ENCODE results near the gene TRIM59.

DNA sequence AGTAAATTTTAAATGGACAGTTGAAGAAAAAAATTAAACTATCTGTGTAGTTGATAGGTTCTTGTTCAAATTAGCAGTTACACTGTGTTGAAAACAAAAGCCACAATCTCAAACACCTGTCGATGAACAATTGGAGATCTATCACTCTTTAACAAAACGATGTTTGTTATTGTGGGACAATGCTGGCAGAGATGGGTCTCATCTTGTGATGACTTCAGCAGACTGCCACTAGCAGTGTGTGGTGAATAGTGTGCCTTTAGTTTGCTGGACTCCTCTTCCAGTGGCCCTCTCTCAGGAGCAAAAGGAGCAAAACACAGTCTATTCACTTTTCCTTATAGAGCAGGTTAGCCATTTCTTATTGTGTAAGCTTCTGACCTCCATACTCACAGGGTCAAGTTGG, 14.7 kb upstream of the TRIM59 start:
- TF ChIP-seq, protein P1, sequence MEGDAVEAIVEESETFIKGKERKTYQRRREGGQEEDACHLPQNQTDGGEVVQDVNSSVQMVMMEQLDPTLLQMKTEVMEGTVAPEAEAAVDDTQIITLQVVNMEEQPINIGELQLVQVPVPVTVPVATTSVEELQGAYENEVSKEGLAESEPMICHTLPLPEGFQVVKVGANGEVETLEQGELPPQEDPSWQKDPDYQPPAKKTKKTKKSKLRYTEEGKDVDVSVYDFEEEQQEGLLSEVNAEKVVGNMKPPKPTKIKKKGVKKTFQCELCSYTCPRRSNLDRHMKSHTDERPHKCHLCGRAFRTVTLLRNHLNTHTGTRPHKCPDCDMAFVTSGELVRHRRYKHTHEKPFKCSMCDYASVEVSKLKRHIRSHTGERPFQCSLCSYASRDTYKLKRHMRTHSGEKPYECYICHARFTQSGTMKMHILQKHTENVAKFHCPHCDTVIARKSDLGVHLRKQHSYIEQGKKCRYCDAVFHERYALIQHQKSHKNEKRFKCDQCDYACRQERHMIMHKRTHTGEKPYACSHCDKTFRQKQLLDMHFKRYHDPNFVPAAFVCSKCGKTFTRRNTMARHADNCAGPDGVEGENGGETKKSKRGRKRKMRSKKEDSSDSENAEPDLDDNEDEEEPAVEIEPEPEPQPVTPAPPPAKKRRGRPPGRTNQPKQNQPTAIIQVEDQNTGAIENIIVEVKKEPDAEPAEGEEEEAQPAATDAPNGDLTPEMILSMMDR (IDR thresholded peaks at IDR 0.05): no peak
- no peak for TF ChIP-seq POLR2A (IDR thresholded peaks at IDR 0.05)

Data from testis (tissue), 2 donors.